Prostate gland (tissue), 2 donors: Measurements from ENCODE around the gene B3GAT1. TPM values are rescaled to one million over a fixed set of nuclear protein-coding genes. Genes with fewer than 3 reads are reported as not detected.

ENCODE experiments used
- DNase-seq: peaks from one replicate; pipeline ENCODE4 v3.0.0-alpha.2; 2019; ENCODE audit warnings: low spot score
- H3K27ac ChIP-seq, 2 donors: fragments of 200-600 bp; sonication (generic); 2 replicates each; pipeline ENCODE4 v1.5.1; 2017 to 2019
- H3K27me3 ChIP-seq: fragments of 200-600 bp; sonication (generic); replicated peaks from 2 replicates; pipeline ENCODE4 v1.5.1; 2019; ENCODE audit not compliant: insufficient read depth
- H3K36me3 ChIP-seq, 2 donors: fragments of 200-600 bp; sonication (generic); 1 replicate in 1 of 2; 2 replicates in 1 of 2; pipeline versions ENCODE4 v1.5.1 to v1.8.1; 2017 to 2019
- H3K4me1 ChIP-seq: fragments of 200-600 bp; sonication (generic); replicated peaks from 2 replicates; pipeline ENCODE4 v1.5.1; 2019
- H3K4me3 ChIP-seq, 2 donors: fragments of 200-600 bp; sonication (generic); 2 replicates each; pipeline ENCODE4 v1.5.1; 2017 to 2019
- H3K9me3 ChIP-seq: fragments of 200-600 bp; sonication (generic); 2 replicates; pipeline ENCODE4 v1.5.1; 2017
- POLR2A ChIP-seq: fragments of 450-650 bp; IDR thresholded peaks from one replicate; pipeline ENCODE4 v1.6.1; 2016; ENCODE audit warnings: antibody characterized with exemption, mild to moderate bottlenecking
- POLR2AphosphoS5 ChIP-seq: sonication (generic); formaldehyde crosslinking; IDR thresholded peaks from one replicate; pipeline ENCODE4 v1.6.1; 2017; ENCODE audit warnings: antibody characterized with exemption
- WGBS: methylation state at CpG from one replicate; pipeline ENCODE4 v1.1.5; 2018; 5-methylcytosine and 5-hydroxymethylcytosine counted together
- intact Hi-C: fragments of 100-400 bp; cut with DNase I; formaldehyde crosslinking; loops from one replicate; pipeline ENCODE4 v1.14.2; 2022
- total RNA-seq, 2 donors: library from RNA; depleted of rRNA; stranded (reverse); fragments of >200 nt; gene quantifications; one replicate each; pipeline ENCODE4 v1.1.0, GENCODE V29; 2016
- TF ChIP-seq, protein P1 (sequence below), 4 experiments: fragments of 200-600 bp in 2 of 4; fragments of 450-650 bp in 2 of 4; sonication (generic) in 2 of 4; IDR thresholded peaks; 1 replicate in 3 of 4; 2 replicates in 1 of 4; pipeline ENCODE4 v1.5.1; 2016 to 2019; ENCODE audit warnings: antibody characterized with exemption in 4 of 4, mild to moderate bottlenecking in 2 of 4, moderate library complexity in 2 of 4

The B3GAT1 gene
- total RNA-seq, 2 donors from 2014 or later, result 3.9 to 4.9 TPM

DNA sequence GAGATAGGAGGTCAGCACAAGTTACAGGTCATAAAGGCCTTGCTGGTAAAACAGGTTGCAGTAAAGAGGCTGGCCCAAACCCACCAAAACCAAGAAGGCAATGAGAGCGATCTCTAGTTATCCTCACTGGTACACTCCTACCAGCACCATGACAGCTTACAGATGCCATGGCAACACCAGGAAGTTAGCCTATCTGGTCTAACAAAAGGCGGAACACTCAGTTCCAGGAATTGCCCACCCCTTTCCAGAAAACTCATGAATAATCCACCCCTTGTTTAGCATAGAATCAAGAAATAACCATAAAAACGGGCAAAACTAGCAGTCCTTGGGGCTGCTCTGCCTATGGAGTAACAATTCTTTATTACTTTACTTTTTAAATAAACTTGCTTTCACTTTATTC lies 43.5 kb upstream of the B3GAT1 start:
- 75% methylated on average over 3 of the region's 3 CpGs for WGBS

DNA sequence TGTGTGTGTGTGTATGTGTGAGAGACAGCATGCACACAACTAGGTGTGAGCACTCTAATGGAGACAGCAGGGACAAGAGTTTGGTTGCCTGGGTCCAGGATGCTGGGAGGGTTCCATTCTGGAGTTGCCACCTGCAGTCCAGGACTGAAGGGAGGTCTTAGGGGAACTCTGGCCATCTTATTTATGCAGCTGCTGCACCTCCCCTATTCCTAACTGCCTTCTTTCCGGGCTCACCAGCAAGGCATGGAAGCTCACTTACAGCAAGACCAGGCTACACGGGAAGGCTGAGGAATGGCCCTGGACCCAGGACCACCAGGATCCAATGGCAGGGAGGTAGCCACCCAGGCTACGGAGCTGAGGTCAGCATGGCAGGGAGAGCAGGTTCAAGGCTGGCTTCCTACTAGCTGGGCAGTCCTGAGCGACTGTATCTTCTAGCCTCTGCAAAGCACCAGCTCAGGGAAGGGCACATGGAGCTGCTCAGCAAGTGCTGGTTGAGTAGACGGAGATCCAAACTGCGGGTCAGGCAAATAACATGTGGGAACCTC lies 42.2 kb upstream of the B3GAT1 start:
- Histone ChIP-seq H3K27ac (no peak overlapping the region), H3K36me3 (no peaks in the 10 kb centered on the region), H3K4me3 (no peak overlapping the region), H3K27me3 (no peaks in the 10 kb centered on the region), H3K4me1 (no peaks in the 10 kb centered on the region), H3K9me3 (no peaks in the 10 kb centered on the region)
- TF ChIP-seq POLR2AphosphoS5, result no peak
- TF ChIP-seq, protein P1, sequence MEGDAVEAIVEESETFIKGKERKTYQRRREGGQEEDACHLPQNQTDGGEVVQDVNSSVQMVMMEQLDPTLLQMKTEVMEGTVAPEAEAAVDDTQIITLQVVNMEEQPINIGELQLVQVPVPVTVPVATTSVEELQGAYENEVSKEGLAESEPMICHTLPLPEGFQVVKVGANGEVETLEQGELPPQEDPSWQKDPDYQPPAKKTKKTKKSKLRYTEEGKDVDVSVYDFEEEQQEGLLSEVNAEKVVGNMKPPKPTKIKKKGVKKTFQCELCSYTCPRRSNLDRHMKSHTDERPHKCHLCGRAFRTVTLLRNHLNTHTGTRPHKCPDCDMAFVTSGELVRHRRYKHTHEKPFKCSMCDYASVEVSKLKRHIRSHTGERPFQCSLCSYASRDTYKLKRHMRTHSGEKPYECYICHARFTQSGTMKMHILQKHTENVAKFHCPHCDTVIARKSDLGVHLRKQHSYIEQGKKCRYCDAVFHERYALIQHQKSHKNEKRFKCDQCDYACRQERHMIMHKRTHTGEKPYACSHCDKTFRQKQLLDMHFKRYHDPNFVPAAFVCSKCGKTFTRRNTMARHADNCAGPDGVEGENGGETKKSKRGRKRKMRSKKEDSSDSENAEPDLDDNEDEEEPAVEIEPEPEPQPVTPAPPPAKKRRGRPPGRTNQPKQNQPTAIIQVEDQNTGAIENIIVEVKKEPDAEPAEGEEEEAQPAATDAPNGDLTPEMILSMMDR (IDR thresholded peaks at IDR 0.05), result no peak
- no peak for TF ChIP-seq POLR2A
- intact Hi-C loops, result no loop called here
- no peak for DNase-seq
- WGBS, result 98% methylated on average over 6 of the region's 6 CpGs

More for the DNA sequence above, 43.5 kb upstream of the B3GAT1 start:
- TF ChIP-seq POLR2AphosphoS5 (no peak), POLR2A (no peak)
- TF ChIP-seq, protein P1 (IDR thresholded peaks at IDR 0.05), result no peak
- Histone ChIP-seq H3K36me3 (no peaks in the 10 kb centered on the region), H3K27ac (no peak overlapping the region), H3K27me3 (no peaks in the 10 kb centered on the region), H3K4me1 (no peaks in the 10 kb centered on the region), H3K4me3 (no peak overlapping the region), H3K9me3 (no peaks in the 10 kb centered on the region)
- DNase-seq, result no peak
- intact Hi-C loops, result no loop called here

DNA sequence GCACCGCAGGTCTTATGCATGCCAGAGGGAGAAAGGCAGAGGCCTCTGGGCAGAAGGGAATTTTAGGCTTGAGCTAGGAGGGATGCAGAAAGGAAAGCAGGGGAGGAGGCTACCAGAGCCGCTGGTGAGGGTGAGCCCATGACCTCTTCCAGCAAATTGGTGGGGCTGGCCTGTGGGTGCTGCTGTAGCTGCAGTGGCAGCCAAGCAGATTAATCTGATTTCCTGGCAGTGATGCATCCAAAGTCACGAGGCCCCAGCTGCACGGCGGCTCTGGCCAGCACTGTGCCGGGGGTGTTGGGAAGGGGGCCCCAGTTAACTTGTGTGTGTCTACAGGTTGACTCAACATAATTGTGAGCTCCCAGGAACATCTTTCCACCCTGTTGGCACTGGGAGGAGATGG lies 41.4 kb upstream of the B3GAT1 start:
- H3K36me3 ChIP-seq, result no peaks in the 10 kb centered on the region
- H3K4me3 ChIP-seq, result no peak overlapping the region
- no peaks in the 10 kb centered on the region for H3K27me3 ChIP-seq
- 62% methylated on average over 6 of the region's 6 CpGs for WGBS
- intact Hi-C loops, result no loop called here
- H3K27ac ChIP-seq, result no peak overlapping the region
- no peaks in the 10 kb centered on the region for H3K9me3 ChIP-seq
- DNase-seq, result no peak
- TF ChIP-seq POLR2AphosphoS5 (no peak), POLR2A (no peak)
- TF ChIP-seq, protein P1 (IDR thresholded peaks at IDR 0.05), result no peak
- H3K4me1 ChIP-seq, result no peaks in the 10 kb centered on the region

DNA sequence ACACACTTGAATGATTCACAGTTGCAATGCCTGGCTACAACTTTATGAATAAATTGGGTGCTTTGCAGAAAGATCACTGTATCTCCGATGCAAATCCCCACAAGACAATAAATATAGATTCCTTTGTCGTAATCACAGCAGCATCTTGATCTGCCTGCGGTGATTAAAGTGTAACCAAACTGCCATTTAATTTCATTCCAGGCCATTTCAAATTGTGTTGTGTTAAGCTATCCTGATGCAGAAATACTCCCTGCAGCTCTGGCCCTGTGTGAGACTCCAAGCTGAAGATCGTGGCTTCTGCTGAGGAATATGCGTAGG lies 40.8 kb upstream of the B3GAT1 start:
- intact Hi-C loops, result no loop called here
- no peak for DNase-seq
- Histone ChIP-seq H3K4me3 (no peak overlapping the region), H3K9me3 (no peaks in the 10 kb centered on the region), H3K36me3 (no peaks in the 10 kb centered on the region), H3K27me3 (no peaks in the 10 kb centered on the region), H3K27ac (no peak overlapping the region), H3K4me1 (no peaks in the 10 kb centered on the region)
- TF ChIP-seq POLR2A, result no peak
- TF ChIP-seq POLR2AphosphoS5, result no peak
- TF ChIP-seq, protein P1 (IDR thresholded peaks at IDR 0.05), result no peak
- 85% methylated on average over 5 of the region's 5 CpGs for WGBS

DNA sequence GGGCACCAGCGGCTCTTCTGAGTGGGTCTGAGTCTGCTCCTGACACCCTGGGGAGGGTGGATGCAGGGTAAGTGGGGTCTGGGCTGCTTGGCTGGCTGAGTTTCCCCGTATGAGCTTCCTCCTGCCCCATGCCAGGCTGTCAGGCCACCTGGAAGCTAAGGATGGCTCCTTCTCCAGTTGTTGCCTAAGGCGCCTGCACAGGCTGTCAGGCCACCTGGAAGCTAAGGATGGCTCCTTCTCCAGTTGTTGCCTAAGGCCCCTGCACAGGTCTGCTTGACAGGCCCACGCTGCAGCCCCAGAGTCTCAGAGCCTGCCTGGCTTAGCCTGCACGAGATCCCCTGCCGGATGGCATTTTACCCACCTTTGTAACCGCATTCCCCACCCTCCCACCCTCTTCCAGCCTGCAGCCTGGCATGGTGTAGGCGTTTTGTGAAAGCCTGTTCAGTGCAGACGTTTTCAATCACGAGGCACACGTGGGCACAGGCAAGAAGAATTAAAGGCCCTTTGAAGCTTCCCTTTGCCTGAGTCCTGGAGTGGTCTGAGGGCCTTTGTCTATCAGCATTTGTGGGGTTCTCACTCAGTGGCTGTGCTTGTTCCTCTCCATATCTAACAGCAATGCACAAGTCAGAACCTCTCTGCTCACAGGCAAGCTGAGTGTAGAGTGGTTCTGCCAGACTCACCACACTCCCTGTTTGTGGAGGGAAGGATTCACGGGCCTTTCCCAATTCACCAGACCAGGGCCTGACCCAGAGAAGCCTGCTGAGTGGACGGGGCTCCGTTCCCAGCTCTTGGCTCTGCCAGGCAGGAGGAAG lies 40.2 kb upstream of the B3GAT1 start:
- Histone ChIP-seq H3K4me1 (no peaks in the 10 kb centered on the region), H3K27me3 (no peaks in the 10 kb centered on the region), H3K4me3 (no peak overlapping the region), H3K36me3 (no peaks in the 10 kb centered on the region), H3K9me3 (no peaks in the 10 kb centered on the region), H3K27ac (no peak overlapping the region)
- DNase-seq, result no peak
- 66% methylated on average over 13 of the region's 14 CpGs for WGBS
- TF ChIP-seq, protein P1 (IDR thresholded peaks at IDR 0.05), result no peak
- intact Hi-C loops, result no loop called here
